ENCODE data around the gene KSR2.

DNA sequence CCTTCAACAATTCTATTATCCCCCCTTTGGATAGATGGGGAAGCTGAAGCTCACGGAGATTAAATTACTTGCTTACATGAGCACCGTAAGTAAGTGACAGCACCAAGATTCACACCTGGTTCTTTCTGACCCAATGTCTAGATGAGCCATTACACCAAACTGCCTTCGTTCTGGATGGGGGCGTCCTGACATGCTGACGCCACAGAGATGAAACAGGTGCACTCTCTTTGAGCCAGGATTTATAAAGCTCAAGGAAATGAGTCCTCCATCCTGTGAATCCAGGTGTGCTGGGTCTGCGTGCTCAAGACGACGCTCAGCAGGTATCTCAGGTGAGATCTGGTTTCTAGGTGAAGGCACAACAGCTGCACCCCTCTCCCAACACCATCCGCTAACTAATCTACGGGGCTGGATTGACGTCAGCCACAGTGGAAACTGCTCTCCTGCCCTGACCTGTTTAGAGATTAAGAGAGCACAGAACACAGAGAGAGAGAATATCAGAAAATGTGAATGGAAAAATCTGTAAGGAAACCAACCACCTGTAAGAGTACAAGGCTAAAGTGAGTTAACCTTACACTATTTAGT lies 61.6 kb downstream of the KSR2 start:
- TF ChIP-seq POLR2A (IDR thresholded peaks at IDR 0.05; ENCODE audit: low read depth, low read length), result no peak
- TF ChIP-seq TAF1 (IDR thresholded peaks at IDR 0.05; ENCODE audit: borderline replicate concordance, low read depth, low read length), result no peak
- TF ChIP-seq POLR2AphosphoS5 (IDR thresholded peaks at IDR 0.05; ENCODE audit: low read depth, low read length), result no peak

All from GM12892 (cell line).